GM04504 (cell line): ENCODE results near the gene AKNAD1.

Source experiments
- DNase-seq: peaks from one replicate; pipeline ENCODE4 v3.0.0-alpha.2; 2012; ENCODE audit warnings: low read depth

Gene AKNAD1

DNA sequence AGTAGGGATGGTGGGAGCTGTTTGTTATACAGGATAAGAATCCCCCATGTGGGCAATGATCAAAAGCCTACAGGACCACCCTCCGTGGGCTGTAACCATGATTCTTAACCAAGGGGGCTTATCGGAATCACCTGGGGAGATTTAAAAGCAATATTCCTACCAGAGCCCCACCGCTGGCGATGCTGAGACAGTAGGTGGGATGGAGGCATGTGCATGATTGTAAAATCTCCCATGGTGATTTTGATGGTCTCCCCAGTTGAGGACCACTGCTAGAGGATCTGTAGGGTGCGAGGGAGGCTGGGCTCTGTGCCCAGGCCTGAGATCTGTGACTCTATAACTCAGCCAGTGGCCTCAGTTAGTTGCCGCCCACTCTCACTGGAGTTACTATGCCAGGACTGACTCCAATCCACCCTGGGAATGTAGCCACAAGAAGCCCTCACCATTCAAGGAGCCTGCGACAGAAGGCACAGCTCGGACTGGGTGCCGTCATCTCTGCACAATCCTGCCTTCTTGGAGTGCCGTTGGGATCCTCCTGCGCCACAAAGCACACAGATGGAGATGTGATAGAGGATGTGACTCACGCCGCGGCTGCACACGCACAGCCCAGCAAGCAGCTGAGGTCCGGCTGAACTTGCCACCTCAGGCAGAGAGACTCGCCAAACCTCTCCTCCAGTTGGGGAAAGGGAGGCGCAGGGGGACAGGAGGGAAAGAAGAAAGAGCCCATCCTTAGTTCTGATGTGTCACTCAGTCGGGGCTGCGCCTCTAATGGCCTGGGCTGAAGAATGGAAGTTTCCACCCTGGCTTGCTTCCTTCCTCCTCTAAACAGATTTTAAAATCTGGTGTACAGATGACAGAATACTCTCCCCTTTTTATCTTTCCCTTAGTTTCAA, 26.5 kb downstream of the AKNAD1 start:
- peak; percentile 97 for DNase-seq

DNA sequence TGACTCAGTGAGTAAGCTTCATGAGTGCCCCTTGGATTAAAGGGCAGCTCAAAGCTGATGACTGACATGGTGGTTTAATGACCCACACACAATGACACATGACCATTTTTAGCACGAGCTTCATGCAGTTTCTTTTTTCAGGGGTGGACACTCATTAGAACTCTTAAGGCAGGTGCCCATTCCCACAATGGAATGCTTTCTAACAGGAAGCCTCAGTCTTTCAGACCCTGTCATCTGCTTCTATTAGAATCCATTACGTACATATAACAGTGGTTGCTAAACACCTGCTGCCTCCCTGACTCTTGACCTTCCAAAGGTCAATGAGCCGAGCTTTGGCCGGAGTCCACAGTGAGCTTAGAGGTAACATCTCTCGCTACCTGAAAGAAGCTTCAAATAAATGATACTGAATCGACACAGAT, 27.4 kb downstream of the AKNAD1 start:
- DNase-seq, result no peak

DNA sequence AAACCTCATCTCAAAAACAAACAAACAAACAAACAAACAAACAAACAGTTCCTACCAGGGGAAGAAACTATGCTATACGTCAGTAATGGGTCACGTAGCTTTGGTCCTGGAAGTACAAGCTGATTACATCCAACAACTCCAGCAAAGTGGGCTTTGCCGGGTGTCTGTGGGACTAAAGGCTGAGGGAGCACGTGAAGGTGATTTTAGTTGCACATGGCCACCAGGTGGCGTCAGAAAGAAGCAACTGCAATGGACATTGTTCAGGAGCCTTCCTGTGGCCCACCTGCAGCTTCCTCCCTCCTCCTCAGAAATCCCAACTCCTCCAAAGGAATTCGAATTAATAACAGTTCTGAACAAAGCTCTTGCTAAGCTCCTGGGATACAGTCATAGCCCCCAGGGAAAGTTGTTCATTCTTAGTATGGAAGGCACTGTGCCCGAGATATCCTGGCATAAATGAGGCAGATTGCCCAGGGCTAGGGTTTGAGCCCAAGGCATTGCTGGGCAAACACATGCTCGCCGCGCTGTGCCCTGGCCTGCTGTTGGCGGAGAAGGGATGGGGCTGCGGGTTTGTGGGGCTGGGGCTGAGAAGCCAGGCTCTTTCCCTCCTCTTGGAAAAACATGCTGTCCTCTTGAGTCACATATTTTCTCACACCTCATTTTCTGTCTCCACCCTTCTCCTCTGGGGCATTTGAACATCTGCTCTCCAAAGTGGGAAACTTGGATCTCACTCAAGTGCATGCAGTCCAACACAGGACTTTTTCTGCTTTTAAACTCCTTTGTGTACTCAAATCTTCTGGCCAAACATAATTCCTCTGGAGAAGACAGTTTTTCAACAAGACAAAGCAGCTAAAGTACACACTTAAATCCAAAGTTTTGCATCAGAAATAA, 28.6 kb downstream of the AKNAD1 start:
- peak; percentile 79 for DNase-seq

DNA sequence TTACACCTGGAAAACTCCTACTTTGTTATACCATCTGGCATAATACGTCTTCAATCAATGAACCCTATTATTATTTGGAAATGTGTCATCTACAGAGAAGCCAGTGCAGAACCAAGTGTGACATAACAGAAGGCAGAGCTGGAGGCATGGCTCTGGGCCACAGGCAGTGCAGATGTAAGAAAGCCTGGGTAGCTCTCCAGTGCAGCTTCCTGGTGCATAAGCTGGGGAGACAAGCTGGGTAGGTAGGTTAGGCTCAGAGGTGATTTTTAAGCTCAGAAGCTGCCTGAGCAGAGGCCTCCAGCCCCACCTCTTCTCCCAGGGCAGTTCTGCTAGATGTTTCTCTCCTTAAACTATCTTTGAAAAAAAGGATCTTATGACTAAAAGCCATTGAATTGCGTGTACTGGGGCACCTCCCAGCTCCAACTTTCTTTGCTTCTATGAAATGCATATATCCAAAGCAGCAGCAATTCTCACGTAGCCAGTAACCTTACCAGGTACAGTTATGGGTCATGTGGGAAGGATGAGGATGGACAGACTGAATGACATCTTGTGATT, 30.7 kb downstream of the AKNAD1 start:
- DNase-seq, result no peak

DNA sequence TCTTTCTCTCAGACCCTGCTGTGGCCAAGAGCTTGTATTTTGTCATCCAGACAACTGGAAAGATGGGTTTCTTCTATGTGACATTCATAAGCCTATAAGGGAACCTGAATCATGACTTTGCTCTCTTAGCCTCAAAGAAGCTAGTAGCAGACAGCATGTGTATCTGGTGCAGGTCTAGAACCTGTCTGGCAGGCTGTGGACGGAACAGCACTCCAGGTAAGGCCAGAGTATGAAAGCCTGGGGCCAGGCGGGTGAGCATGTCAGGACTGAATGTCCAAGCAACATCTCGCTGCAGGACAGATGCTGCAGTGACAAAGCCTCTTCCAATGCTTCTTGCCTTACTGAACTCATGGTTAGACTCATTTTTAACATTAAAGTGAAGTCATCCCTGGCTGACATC, 32.8 kb downstream of the AKNAD1 start:
- no peak for DNase-seq

DNA sequence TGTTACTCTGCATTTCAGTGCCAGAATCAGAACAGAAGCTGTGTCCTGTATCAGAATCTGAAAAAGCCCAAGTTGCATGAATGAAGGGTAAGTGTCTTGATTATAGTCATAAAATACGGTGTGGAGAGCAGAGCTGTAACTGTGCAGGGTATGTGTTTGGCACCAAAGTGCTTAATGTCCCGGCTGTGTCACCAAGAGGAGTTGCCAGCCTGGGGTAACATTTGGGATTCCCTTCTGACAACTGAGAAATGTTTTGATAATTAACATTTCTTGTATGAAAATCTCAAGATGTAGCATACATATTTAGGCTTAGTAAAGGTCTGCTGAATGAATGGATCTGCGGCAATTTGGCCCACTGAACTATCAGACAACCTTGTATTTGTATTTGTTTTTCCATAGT, 33.3 kb downstream of the AKNAD1 start:
- no peak for DNase-seq

DNA sequence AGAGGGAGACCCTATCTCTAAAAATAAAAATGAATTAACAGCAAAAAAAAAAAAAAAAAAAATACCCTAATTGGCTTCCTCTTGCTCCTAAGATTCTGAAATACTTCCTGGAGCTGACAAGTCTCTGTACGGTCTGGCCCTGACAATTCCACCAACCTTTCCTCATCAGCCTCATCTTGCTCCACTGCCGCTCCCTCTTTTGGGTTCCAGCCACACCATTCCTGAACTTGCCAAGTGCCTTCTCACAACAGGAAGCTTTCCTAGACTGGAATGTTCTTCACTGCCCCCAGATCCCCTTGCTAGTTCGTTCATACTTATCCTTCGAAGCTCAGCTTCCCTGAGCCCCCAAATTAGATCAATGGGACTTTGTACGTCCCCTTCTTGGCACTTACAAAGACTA, 37.0 kb downstream of the AKNAD1 start:
- no peak for DNase-seq

DNA sequence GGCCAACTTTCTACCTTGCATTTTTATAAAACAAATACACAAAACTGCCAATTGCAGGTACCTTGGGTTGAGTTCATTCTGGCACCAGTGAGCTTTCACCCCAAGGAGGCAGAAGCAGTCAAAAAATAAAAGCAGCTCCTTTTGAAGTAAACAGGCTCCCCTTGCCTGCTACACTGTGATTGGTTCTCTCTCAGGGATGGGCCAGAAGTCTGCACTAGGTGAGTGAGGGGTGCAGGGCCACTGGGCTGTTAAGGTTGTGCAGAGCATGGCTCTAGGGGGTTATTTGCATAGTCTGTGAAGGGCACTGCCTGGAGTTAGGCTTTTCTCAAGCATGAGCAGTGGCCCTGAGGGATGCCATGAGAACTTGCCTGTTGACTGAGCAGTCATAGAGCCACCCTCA, 39.1 kb downstream of the AKNAD1 start:
- DNase-seq, result no peak

DNA sequence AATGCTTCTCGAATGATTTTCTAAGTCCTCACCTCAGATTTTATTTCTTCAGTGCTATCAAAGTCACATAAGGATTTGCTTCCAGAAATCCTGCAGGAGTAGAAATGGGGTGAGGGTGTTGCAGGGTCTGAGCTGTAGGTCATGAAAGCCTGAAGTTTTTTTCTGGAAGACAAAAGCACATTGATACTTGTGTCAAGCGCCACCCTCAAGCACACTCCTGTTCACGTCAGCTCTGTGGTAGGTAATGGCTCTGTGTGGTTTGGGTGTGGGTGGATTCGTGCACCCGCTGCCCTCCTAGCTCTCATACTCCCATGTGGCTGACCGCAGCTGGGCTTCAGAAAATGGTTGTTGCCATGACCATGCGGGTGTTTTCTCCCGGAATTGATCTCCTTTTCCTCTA, 39.9 kb downstream of the AKNAD1 start:
- peak; percentile 63 for DNase-seq

DNA sequence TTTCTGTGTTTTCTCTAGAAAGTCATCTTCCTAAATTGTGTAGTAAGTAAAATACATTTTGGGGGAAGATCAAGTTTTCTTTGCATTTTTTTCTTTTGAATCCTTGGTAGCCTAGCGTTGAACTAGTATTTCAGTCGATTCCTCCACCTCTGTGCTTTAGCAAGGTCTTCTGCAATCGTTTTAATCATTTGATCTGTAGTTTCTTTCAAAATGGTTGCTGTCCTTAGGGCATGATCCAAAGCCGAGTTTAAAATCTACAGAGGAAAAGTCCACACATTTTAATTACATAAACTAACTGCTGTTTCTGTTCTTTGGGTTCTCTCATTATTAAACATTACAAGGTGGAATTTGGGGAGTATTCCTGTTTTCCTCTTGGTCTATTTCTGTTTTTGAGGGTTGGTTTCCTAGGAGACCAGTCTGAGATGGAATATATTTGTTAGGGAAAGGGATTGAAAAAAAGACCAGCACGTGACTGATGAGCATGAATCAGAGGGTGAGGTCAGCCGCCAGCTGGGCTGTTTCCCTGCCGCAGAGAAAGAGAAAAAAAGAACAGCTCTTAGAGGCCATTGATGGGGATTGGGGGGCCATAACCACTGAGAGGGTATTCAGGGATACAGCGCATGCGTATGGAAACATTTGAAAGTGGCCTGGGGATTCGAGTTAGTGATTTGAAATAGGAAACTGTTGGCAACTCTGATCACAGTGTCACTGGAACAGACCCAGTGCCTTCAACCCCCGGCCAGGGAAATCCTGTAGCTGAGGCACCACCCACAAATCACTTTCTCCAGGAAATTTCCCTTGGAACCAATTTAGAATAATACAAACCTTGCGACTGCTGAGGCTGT, 40.6 kb downstream of the AKNAD1 start:
- DNase-seq, result peak; percentile 84

DNA sequence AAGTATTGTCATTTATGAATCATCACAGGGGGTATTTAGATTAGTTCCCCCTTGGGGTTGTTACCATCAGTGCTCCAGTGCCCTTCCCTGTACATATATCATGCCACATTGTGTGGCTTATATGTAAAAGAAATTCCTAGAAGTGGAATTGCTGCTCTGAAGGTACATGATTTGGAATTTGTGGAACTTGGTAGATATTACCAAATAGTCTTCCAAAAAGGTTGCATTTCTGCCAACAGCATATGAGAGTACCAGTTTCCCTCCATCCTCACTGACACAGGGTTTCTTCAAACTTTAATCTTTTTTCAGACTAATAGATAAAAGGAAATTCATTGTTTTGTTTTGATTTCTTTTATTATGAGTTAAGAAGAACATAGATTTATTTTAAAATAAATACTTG, 41.3 kb downstream of the AKNAD1 start:
- DNase-seq, result no peak

DNA sequence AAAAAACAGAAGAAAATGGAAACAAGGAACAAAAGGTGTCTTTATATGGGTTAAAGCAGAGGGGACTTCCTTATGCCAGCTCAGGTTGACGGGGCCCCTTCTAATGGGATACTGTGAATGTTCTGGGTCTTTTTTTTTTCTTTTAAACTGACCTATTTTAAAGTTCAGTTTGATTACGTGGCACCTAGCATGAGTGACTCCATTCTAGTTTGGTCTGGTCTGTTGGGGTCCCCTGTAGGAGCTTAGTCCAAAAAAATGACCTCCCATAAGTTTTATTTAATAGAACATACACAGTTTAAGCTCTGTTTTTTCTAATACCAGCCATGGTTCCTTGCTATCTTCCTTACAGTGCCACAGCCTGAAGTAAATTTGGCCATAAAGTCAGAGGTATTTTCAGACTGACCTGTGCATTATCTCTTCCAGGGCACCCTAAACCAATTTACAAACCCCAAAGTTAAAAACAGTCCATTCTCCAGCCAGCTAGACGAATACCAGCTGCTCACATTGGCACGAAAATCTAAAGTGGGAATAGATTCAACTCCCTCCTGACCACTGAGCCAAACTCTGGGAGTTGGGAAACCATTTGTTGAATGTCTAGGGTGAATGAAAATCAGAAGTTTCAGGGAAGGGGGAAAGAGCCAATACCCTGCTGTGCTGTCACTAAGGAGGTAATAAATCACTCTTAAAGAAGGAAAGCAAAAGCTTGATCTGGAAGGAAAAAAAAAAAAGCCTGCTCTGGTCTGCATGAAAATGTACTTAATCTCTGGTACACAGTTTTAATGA, 42.4 kb downstream of the AKNAD1 start:
- DNase-seq, result no peak

DNA sequence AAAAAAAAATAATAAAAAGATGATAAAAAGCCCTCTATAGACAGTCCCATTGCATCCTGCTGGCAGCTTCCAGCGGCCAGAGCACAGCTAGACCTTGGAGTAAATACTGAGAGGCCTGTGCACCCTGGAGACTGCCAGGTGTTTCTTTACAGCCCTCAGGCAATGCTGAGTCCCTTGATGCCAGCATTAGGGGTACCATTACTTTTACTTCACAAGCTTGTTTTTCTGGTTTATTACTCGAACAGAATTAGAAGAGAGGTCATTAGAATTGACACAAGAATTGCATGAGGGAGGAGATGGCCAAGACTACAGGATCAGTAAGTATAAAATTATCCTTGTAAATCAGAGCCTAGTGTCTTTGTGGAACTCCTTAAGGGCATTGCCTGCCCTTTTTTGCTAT, 43.6 kb downstream of the AKNAD1 start:
- no peak for DNase-seq

DNA sequence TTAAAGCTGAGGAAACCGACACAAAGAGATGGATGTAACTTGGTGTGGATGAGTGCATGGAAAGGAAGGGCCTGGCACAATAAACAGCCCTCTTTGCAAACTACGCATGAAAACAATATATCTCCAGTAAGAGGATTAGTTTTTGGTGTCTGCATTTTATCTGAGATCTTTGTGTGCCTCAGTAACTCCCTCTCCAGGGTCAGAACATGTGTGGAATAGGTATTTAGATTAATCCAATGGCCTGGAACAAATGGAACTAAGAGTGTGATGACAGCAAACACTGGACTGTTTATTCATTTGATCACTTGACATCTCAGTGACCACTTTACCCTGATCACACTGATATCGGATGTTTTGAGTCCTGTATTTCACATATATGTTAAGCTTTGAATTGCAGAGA, 45.3 kb downstream of the AKNAD1 start:
- no peak for DNase-seq

DNA sequence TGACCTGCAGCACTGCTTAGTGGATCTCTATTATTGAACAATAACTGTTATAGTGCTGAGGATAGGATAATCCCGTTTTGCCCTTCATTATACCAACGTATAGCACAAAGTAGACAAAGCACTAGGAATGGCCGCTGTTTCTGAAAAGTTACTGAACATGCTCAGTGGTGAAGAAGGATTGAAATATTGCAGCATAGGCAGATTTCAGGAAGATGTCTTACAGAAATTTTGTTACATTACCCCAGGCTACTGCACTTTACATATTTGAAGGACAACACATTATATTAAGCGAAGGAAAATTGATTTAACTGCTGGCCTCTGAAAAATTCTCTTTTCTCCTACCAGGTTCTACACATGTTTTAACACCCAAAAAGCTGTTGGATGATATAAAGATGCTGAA, 48.5 kb downstream of the AKNAD1 start:
- DNase-seq, result no peak

DNA sequence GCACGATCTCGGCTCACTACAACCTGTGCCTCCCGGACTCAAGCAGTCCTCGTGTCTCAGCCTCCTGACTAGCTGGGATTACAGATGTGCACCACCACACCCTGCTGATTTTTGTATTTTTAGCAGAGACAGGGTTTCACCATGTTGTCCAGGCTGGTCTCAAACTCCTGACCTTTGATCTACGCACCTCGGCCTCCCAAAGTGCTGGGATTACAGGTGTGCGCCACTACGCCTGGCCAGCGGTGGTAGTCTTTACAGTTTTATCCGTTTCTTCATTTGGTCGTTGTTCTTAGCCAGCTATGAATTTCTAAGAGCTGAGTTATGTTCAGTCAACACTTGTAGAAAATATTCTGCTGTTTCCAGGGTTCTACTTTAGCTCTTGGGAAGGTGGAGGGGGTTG, 53.3 kb downstream of the AKNAD1 start:
- DNase-seq, result no peak

DNA sequence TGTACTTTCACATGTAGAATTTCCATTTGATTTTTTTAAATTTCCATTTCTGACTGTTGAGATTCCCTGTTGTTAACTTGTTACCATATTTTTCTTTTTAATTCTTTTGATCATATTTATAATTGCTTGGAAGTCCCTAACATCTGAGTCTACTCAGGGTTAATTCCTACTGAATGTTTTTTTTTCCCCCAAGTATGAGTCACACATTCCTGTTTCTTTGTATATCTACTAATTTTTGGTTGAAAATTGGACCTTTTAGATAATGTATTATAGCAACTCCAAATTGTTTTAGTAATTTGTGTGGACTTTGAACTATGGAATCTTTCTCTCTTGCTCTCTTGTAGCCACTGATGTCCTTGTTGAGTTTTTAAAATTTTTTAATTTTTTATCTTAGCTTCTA, 55.8 kb downstream of the AKNAD1 start:
- DNase-seq, result no peak

DNA sequence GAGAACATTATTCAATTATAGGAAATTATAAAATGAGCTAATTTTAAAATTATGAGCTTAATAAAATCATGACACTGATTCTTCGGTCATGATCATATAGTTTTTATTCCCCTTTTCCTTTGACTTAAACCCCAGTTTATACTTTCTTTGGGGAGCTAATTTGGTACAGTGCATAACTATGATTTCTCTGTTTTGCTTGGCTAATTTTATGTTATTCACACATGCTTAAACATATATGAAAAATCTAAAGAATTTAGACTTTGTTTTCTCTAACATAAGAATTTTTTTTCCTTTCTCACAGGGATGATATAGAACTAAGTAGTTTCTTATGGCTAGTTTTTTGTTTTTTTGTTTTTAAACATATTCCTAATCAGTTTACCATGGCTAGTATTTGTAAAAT, 57.9 kb downstream of the AKNAD1 start:
- DNase-seq, result no peak

DNA sequence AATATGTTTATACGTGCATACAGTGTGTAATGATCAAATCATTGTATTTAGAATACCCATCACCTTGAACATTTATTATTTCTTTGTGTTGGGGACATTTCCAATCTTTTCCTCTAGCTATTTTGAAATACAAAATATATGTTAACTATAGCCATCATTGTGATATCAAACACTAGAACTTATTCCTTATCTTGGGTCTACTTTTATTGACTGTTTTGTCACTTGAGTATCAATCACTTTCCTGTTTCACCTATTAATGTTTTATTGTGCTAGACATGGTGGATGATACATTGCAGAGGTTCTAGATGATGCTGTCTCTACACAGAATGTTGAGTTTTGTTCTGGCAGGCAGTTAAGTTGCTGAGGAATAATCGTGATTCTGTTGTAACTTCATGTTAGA, 64.5 kb downstream of the AKNAD1 start:
- DNase-seq, result no peak

DNA sequence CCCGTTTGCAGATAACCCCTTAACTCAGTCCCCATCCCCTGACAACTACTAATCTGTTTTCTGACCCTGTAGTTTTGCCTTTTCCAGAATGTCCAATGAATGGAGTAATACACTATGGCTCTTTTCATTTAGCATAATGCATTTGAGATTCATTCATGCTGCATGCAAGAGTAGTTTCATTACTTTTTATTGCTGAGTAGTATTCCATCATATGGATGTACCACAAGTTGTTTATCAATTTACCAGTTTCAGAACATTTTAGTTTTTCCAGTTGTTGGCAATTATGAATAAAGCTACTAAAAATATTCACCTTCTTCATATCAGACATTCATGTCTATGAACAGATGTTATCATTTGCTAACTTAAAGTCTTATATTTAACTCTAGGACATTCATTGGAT, 65.1 kb downstream of the AKNAD1 start:
- DNase-seq, result no peak

DNA sequence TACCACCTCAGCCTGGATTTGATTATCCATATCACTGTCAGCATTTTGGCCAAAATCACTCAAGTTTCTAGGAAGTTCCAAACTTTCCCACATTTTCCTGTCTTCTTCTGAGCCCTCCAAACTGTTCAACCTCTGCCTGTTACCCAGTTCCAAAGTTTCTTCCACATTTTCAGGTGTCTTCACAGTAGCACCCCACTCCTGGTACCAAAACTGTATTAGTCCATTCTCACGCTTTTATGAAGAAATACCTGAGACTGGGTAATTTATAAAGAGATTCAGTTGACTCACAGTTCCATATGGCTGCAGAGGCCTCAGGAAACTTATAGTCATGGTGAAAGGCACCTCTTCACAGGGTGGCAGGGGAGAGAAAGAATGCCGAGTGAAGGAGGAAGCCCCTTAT, 71.0 kb downstream of the AKNAD1 start:
- DNase-seq, result no peak
